ENCODE results near the gene ANKDD1B. TPM values are rescaled to one million over a fixed set of nuclear protein-coding genes. Genes with fewer than 3 reads are reported as not detected.

ANKDD1B gene
- polyA plus RNA-seq, 3 donors: 0.32 TPM; not detected in 2

DNA sequence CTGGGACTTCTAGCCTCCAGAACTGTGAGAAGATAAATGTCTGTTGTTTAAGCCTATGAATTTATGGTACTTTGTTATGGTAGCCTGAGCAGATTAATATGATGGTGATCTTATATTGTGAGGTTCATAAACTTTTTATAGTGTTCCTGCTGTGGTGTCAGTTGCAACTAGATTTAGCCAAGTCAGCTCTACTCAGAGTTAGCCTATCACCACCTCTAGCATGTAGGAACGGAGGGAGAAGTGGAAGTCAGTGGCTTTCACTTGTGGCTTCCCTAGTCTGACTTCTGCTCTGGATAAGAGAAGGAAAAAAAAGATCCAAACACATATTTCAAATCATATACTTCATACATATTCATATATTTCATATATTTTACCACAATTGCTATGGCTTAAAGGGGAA, 99.4 kb downstream of the ANKDD1B start:
- H4K20me1 ChIP-seq (ENCODE audit: insufficient read depth, low read length): no peaks in the 10 kb centered on the region
- no peak overlapping the region for H3K4me2 ChIP-seq (replicated peaks; ENCODE audit: extremely low read depth, low read length, poor library complexity, severe bottlenecking)
- no peaks in the 10 kb centered on the region for H3K27me3 ChIP-seq (ENCODE audit: control insufficient read depth in 2 of 2, insufficient read depth in 2 of 2, low read length in 2 of 2)
- intact Hi-C loops (cut with micrococcal nuclease): no loop called here
- TF ChIP-seq CTCF (IDR thresholded peaks at IDR 0.05): no peak
- no CpG with 5 or more reads among the region's 1 CpG for WGBS (ENCODE audit: insufficient coverage)
- peaks cover 14 to 18% of the 10 kb centered on the region in 2 donors for H3K4me1 ChIP-seq (ENCODE audit: control insufficient read depth in 1 of 2, insufficient read depth in 2 of 2, low read length in 2 of 2)
- Mint-ChIP-seq H3K4me3 (no peak overlapping the region), H3K27ac (peak overlapping the region in 4 of 7 donors; percentile 21 to 72 (median 46)), H3K9me3 (peaks cover 0 to 1% (median 0%) of the 10 kb centered on the region in 7 donors), H3K4me1 (peaks cover 20% of the 10 kb centered on the region), H3K27me3 (ENCODE audit: low read depth in 3 of 3) (peaks cover 0 to 3% (median 0%) of the 10 kb centered on the region in 3 donors), H3K36me3 (peaks cover 32 to 53% of the 10 kb centered on the region in 2 donors)
- no peak overlapping the region for H2AFZ ChIP-seq (ENCODE audit: insufficient read depth, low read depth, low read length, poor library complexity, severe bottlenecking)
- no peak overlapping the region for H3K4me3 ChIP-seq (replicated peaks in 1 of 3; ENCODE audit: low read depth in 2 of 3, low read length in 3 of 3)
- H3K9ac ChIP-seq (ENCODE audit: insufficient read depth, low read length, poor library complexity, severe bottlenecking): no peak overlapping the region
- DNase-seq: peak; percentile 17 to 53 (median 28)
- H3K36me3 ChIP-seq (replicated peaks in 1 of 2; ENCODE audit: control insufficient read depth in 1 of 2, insufficient read depth in 2 of 2, low read length in 2 of 2): peaks cover 8 to 69% of the 10 kb centered on the region in 2 donors
- peaks cover 62% of the 10 kb centered on the region for H3K79me2 ChIP-seq (ENCODE audit: insufficient read depth, low read length)
- H3K27ac ChIP-seq (ENCODE audit: low read depth in 1 of 2, low read length in 2 of 2): peak overlapping the region in 1 of 2 donors; percentile 51
- no peaks in the 10 kb centered on the region for H3K9me3 ChIP-seq (replicated peaks in 1 of 2; ENCODE audit: control insufficient read depth in 1 of 2, insufficient read depth in 1 of 2, low read length in 2 of 2)

DNA sequence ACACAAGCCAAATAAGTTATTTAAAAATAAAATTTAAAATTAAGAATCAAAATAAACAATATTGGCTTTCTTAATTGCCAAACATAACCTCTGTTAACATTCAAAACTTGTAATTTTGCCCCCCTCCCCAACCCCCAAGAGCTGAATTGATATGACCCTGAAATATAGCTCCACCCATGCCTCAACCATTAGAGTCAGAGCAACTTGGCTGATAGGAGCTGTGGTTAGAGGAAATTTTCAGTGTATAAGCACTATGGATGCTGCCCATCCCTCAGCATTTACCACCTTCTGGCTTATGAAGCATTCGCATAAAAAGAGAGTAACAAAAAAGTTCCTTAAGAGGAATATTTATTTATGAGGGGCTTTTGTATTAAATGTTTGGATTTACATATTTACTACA, 99.9 kb downstream of the ANKDD1B start:
- no CpG with 5 or more reads among the region's 1 CpG for WGBS (ENCODE audit: insufficient coverage)
- intact Hi-C loops (cut with micrococcal nuclease): no loop called here

More for the DNA sequence above, 99.9 kb downstream of the ANKDD1B start:
- Histone ChIP-seq H3K9me3 (replicated peaks in 1 of 2; ENCODE audit: control insufficient read depth in 1 of 2, insufficient read depth in 1 of 2, low read length in 2 of 2) (no peaks in the 10 kb centered on the region), H3K27ac (ENCODE audit: low read depth in 1 of 2, low read length in 2 of 2) (peak overlapping the region in 1 of 2 donors; percentile 38), H3K79me2 (ENCODE audit: insufficient read depth, low read length) (peaks cover 67% of the 10 kb centered on the region), H3K4me1 (ENCODE audit: control insufficient read depth in 1 of 2, insufficient read depth in 2 of 2, low read length in 2 of 2) (peaks cover 14 to 18% of the 10 kb centered on the region in 2 donors), H4K20me1 (ENCODE audit: insufficient read depth, low read length) (no peaks in the 10 kb centered on the region), H3K9ac (ENCODE audit: insufficient read depth, low read length, poor library complexity, severe bottlenecking) (no peak overlapping the region), H2AFZ (ENCODE audit: insufficient read depth, low read depth, low read length, poor library complexity, severe bottlenecking) (no peak overlapping the region), H3K4me3 (replicated peaks in 1 of 3; ENCODE audit: low read depth in 2 of 3, low read length in 3 of 3) (no peak overlapping the region), H3K4me2 (replicated peaks; ENCODE audit: extremely low read depth, low read length, poor library complexity, severe bottlenecking) (no peak overlapping the region), H3K27me3 (ENCODE audit: control insufficient read depth in 2 of 2, insufficient read depth in 2 of 2, low read length in 2 of 2) (no peaks in the 10 kb centered on the region), H3K36me3 (replicated peaks in 1 of 2; ENCODE audit: control insufficient read depth in 1 of 2, insufficient read depth in 2 of 2, low read length in 2 of 2) (peaks cover 8 to 64% of the 10 kb centered on the region in 2 donors)
- peaks cover 0 to 3% (median 0%) of the 10 kb centered on the region in 3 donors for H3K27me3 Mint-ChIP-seq (ENCODE audit: low read depth in 3 of 3)
- peaks cover 0 to 1% (median 0%) of the 10 kb centered on the region in 7 donors for H3K9me3 Mint-ChIP-seq
- DNase-seq: no peak
- TF ChIP-seq CTCF (IDR thresholded peaks at IDR 0.05): no peak
- H3K27ac Mint-ChIP-seq: no peak overlapping the region
- H3K4me3 Mint-ChIP-seq: no peak overlapping the region
- H3K36me3 Mint-ChIP-seq: peaks cover 30 to 53% of the 10 kb centered on the region in 2 donors
- peaks cover 25% of the 10 kb centered on the region for H3K4me1 Mint-ChIP-seq
